Neural crest cell (in vitro differentiated cells): ENCODE results near the gene TLR5. TPM values are rescaled to one million over a fixed set of nuclear protein-coding genes. Genes with fewer than 3 reads are reported as not detected.

Experiments used
- DNase-seq: peaks from one replicate; pipeline ENCODE4 v3.0.0; 2021; ENCODE audit warnings: low read depth, mixed read lengths, low spot score
- H3K27ac Mint-ChIP-seq: one replicate; pipeline ENCODE4 v1.8.0; 2021; ENCODE audit warnings: mild to moderate bottlenecking, mixed read lengths; ENCODE audit not compliant: unreplicated experiment
- H3K27me3 Mint-ChIP-seq: 2 replicates; pipeline ENCODE4 v1.8.0; 2021; ENCODE audit warnings: low read depth, mild to moderate bottlenecking, mixed read lengths
- H3K36me3 Mint-ChIP-seq: 2 replicates; pipeline ENCODE4 v1.8.0; 2021; ENCODE audit warnings: low read depth, mild to moderate bottlenecking, mixed read lengths
- H3K4me1 Mint-ChIP-seq: 2 replicates; pipeline ENCODE4 v1.8.0; 2021; ENCODE audit warnings: mixed read lengths
- H3K4me3 Mint-ChIP-seq: one replicate; pipeline ENCODE4 v1.8.0; 2021; ENCODE audit warnings: mild to moderate bottlenecking, mixed read lengths
- H3K9me3 Mint-ChIP-seq: 2 replicates; pipeline ENCODE4 v1.8.0; 2021; ENCODE audit warnings: mixed read lengths
- CTCF ChIP-seq: fragments of 200-600 bp; sonication (generic); conservative IDR thresholded peaks from 2 replicates; pipeline ENCODE4 v1.5.0; 2021; ENCODE audit warnings: antibody characterized with exemption, mild to moderate bottlenecking
- total RNA-seq: library from RNA; stranded (reverse); gene quantifications from 2 replicates; pipeline ENCODE4 v1.2.1, GENCODE V29; 2021

TLR5 gene
- total RNA-seq, 1 donor from 2014 or later = 0.30 TPM

DNA sequence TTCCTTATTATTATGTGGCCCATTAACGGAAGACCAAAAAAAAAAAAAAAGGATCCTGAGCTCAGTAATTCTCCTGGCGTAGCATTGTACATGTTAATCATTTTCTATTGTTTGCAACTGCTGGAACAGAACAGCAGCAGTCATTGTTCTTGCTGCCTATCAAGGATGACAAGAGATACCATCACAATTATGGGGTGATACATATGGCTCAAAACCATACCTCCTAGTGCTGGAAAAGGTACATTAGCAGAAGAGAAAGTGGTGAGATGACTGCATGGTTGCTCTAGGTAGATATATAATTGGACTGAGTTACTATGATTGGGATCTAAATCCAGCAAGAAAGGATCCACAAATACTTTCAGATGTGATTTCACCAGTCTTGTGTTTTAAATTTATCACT, 13.3 kb upstream of the TLR5 start:
- Mint-ChIP-seq H3K27me3 (peaks cover 13% of the 10 kb centered on the region), H3K27ac (no peak overlapping the region), H3K4me1 (no peaks in the 10 kb centered on the region), H3K36me3 (no peaks in the 10 kb centered on the region), H3K4me3 (no peak overlapping the region), H3K9me3 (no peaks in the 10 kb centered on the region)
- DNase-seq = no peak
- TF ChIP-seq CTCF = no peak

DNA sequence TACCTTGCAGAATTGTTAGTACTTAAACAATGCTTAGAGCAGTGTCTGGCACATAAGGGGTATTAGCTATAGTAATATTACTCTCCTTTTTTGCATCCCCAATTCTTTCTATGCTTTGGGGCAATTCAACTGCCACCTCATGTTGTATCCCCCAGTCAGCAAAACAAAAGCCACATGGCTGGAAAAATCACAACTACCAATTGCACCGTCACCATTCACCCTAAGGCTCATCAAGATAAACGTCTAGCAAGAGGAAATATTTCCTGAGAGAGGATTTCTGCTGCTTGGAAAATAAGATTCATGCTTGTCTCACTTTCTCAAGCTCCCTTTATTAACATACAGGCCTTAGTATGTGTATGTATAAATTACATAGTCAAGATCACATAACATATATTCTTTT, 12.1 kb upstream of the TLR5 start:
- H3K4me3 Mint-ChIP-seq = no peak overlapping the region
- no peak overlapping the region for H3K27ac Mint-ChIP-seq
- peaks cover 5% of the 10 kb centered on the region for H3K27me3 Mint-ChIP-seq
- no peaks in the 10 kb centered on the region for H3K36me3 Mint-ChIP-seq
- no peak for TF ChIP-seq CTCF
- no peaks in the 10 kb centered on the region for H3K4me1 Mint-ChIP-seq
- DNase-seq = no peak
- no peaks in the 10 kb centered on the region for H3K9me3 Mint-ChIP-seq

DNA sequence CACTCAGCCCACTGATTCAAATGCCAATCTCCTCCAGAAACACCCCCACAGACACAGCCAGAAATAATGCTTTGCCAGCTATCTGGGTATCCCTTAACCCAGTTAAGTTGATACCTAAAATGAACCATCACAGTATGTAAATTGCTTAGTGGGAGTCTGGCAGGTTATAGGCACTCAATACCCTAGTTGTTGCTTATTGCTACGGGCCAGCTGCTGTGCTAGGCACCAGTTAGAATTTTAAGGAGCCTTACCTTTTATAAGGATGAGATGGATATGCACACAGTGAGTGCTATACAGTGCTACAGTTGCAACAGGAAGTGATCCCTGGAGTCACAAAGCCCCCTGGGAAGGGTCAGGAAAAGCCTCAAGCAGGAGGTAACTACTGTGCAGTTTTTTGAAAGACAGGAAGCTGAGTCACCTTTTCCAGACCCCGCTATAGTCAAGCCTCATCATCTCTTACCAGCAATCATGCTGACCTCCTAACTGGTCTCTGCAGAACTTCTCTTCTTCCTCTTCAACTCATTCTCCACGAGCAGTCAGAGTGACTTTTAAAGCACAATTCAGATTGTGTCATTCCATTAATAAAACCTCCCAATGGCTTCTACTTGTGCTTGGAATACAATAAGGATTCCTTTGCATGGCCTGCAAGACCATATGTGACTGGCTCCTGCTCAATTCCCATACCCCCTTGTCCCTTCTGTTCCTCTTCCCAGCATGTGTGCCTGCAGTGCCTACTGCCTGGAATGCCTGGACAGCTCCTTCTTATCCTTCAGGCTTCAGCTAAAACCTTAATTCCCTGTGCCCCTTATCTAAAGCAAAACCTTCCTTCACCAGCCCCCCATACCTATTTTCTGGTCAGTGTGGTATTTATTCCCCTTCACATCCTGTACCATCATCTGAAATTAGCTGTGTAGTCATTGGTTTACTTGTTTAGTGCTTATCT, 10.4 kb upstream of the TLR5 start:
- no peak overlapping the region for H3K4me3 Mint-ChIP-seq
- no peak overlapping the region for H3K27ac Mint-ChIP-seq
- peaks cover 4% of the 10 kb centered on the region for H3K9me3 Mint-ChIP-seq
- no peaks in the 10 kb centered on the region for H3K36me3 Mint-ChIP-seq
- TF ChIP-seq CTCF = no peak
- H3K27me3 Mint-ChIP-seq = no peaks in the 10 kb centered on the region
- no peaks in the 10 kb centered on the region for H3K4me1 Mint-ChIP-seq
- DNase-seq = no peak

DNA sequence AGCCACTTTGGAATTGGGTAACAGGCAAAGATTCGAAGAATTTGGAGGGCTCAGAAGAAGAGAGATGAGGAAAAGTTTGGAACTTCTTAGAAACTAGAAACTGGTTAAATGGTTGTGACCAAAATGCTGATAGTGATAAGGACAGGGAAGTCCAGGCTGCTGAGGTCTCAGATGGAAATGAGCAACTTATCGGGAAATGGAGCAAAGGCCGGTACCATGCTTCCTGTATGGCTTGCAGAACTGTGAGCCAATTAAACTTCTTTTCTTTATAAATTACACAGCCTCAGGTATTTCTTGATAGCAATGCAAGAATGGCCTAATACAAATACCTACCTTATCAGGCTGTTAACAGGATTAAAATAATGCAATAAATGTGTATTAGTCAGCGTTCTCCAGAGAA, 9.4 kb upstream of the TLR5 start:
- Mint-ChIP-seq H3K4me1 (no peaks in the 10 kb centered on the region), H3K36me3 (no peaks in the 10 kb centered on the region), H3K27ac (peak overlapping the region; percentile 22), H3K9me3 (peaks cover 6% of the 10 kb centered on the region), H3K4me3 (no peak overlapping the region), H3K27me3 (no peaks in the 10 kb centered on the region)
- DNase-seq = no peak
- no peak for TF ChIP-seq CTCF

DNA sequence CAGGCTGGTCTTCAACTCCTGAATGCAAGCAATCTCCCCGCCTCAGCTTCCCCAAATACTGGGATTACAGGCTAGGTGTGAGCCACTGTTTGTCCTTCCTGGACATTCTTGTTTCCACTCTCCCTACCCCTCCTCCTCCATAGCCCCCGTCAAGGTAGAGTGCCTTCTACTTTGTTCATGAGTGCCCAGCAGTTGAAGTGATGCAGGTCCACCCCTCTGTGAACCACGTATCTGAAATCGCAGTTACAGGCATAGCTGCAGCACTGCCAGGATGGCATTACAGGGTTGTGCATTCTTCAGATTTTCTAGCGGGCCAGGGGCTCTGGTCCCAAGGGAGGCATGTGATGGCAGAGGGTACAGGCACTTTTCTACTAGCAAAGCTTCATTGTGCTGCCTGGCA, 7.4 kb upstream of the TLR5 start:
- DNase-seq = no peak
- no peak for TF ChIP-seq CTCF
- Mint-ChIP-seq H3K4me3 (no peak overlapping the region), H3K36me3 (no peaks in the 10 kb centered on the region), H3K9me3 (peaks cover 18% of the 10 kb centered on the region), H3K27ac (peak overlapping the region; percentile 37), H3K4me1 (no peaks in the 10 kb centered on the region), H3K27me3 (peaks cover 10% of the 10 kb centered on the region)
